ENCODE data around the gene LHX3. TPM values are rescaled to one million over a fixed set of nuclear protein-coding genes. Genes with fewer than 3 reads are reported as not detected.

Gene LHX3
- total RNA-seq, 1 experiment from 2014 or later, result not detected

GRCh38 chr9:136203408-136204144, 1.4 kb downstream of the LHX3 start:
- no peak overlapping the region for H2BK120ac ChIP-seq (ENCODE audit: low read depth, low read length, poor library complexity, severe bottlenecking)
- no peak overlapping the region for H4K8ac ChIP-seq (replicated peaks; ENCODE audit: insufficient read length, low read depth, low read length)
- no peaks in the 10 kb centered on the region for H3K9me3 ChIP-seq (ENCODE audit: control insufficient read depth, low read depth, low read length)
- H3K4me1 ChIP-seq (ENCODE audit: insufficient read depth, low read length), result no peaks in the 10 kb centered on the region
- no peak overlapping the region for H2AK5ac ChIP-seq (ENCODE audit: insufficient read length, low read length)
- Mint-ChIP-seq H3K9me3 (no peaks in the 10 kb centered on the region), H3K36me3 (ENCODE audit: insufficient read depth in 1 of 3, low read depth in 3 of 3) (peaks cover 7 to 16% (median 10%) of the 10 kb centered on the region in 3 experiments; a peak in 5 of 7 replicates), H3K4me1 (peaks cover 0 to 11% of the 10 kb centered on the region in 2 experiments; a peak in 2 of 4 replicates), H3K27me3 (ENCODE audit: low read depth) (peaks cover 77% of the 10 kb centered on the region), H3K27ac (no peak overlapping the region; a peak in 1 of 7 replicates), H3K4me3 (no peak overlapping the region; a peak in 1 of 5 replicates)
- no peak overlapping the region for H3K56ac ChIP-seq (ENCODE audit: insufficient read length, low read depth, low read length)
- no peak for DNase-seq
- no peak overlapping the region for H4K91ac ChIP-seq (ENCODE audit: insufficient read length, low read depth, low read length)
- H2BK5ac ChIP-seq (ENCODE audit: insufficient read length, low read length), result no peak overlapping the region
- H2BK20ac ChIP-seq (ENCODE audit: low read depth, low read length, poor library complexity, severe bottlenecking), result no peak overlapping the region
- no peak overlapping the region for H3K23ac ChIP-seq (ENCODE audit: insufficient read length, low read depth, low read length)
- peaks cover 3% of the 10 kb centered on the region for H3K23me2 ChIP-seq (ENCODE audit: insufficient read length, low read depth, low read length, poor library complexity, severe bottlenecking)
- TF ChIP-seq CTCF (conservative IDR thresholded peaks at IDR 0.05), result no peak
- H3K79me1 ChIP-seq (ENCODE audit: insufficient read depth, low read depth, low read length, poor library complexity, severe bottlenecking), result no peaks in the 10 kb centered on the region
- no peak overlapping the region for H3T11ph ChIP-seq (ENCODE audit: low read length)
- H3K18ac ChIP-seq (ENCODE audit: insufficient read length, low read depth, low read length), result no peak overlapping the region
- no peak overlapping the region for H3K9ac ChIP-seq (ENCODE audit: extremely low read depth, insufficient read length, low read length)
- no peak overlapping the region for H4K5ac ChIP-seq (ENCODE audit: insufficient read length, low read depth, low read length)
- no peak overlapping the region for H2BK15ac ChIP-seq (ENCODE audit: low read depth, low read length)
- no peak overlapping the region for H2BK12ac ChIP-seq (ENCODE audit: insufficient read length, low read depth, low read length)
- H3K27me3 ChIP-seq (ENCODE audit: insufficient read depth, low read length), result peaks cover 58% of the 10 kb centered on the region
- no peaks in the 10 kb centered on the region for H4K20me1 ChIP-seq (ENCODE audit: control insufficient read depth, insufficient read depth, insufficient read length)
- H3K4ac ChIP-seq (ENCODE audit: low read depth, low read length), result no peak overlapping the region
- WGBS (ENCODE audit: extremely low coverage, insufficient read length, low lambda C conversion rate), result no CpG with 5 or more reads among the region's 33 CpGs
- H3K14ac ChIP-seq (ENCODE audit: insufficient read depth, low read length), result no peak overlapping the region
- H3K79me2 ChIP-seq (ENCODE audit: insufficient read depth, low read length), result no peaks in the 10 kb centered on the region
- no peak overlapping the region for H3K27ac ChIP-seq (ENCODE audit: insufficient read length, low read depth, low read length)
- no peak overlapping the region for H2AFZ ChIP-seq (ENCODE audit: low read length)
- H3K4me2 ChIP-seq (ENCODE audit: insufficient read depth, insufficient read length, low read length), result peak overlapping the region; percentile 5

Measured in H9 (cell line).